Hepatic stellate cell (primary cell): ENCODE measurements around the gene STPG4.

Experiments
- DNase-seq: peaks from one replicate; pipeline ENCODE4 v3.0.0; 2011; ENCODE audit warnings: low spot score

STPG4 gene

GRCh38 chr2:47070920-47071824 is 83.9 kb downstream of the STPG4 start:
- peak; percentile 72 for DNase-seq

GRCh38 chr2:47070155-47070919 is 84.8 kb downstream of the STPG4 start:
- peak; percentile 74 for DNase-seq

- DNase-seq = peak; percentile 90
Observed at GRCh38 chr2:47069628-47070154, 85.4 kb downstream of the STPG4 start.

- DNase-seq = no peak
Observed at GRCh38 chr2:47068981-47069627, 86.0 kb downstream of the STPG4 start.

GRCh38 chr2:47067788-47068407 is 87.2 kb downstream of the STPG4 start:
- no peak for DNase-seq

GRCh38 chr2:47065771-47066380 is 89.2 kb downstream of the STPG4 start:
- peak; percentile 90 for DNase-seq

- no peak for DNase-seq
Observed at GRCh38 chr2:47065343-47065742, 89.8 kb downstream of the STPG4 start.

- no peak for DNase-seq
Observed at GRCh38 chr2:47064106-47064505, 91.0 kb downstream of the STPG4 start.

GRCh38 chr2:47063538-47063930 is 91.6 kb downstream of the STPG4 start:
- DNase-seq = no peak

- DNase-seq = no peak
Observed at GRCh38 chr2:47062681-47063537, 92.2 kb downstream of the STPG4 start.

GRCh38 chr2:47061944-47062678 is 93.0 kb downstream of the STPG4 start:
- DNase-seq = no peak

GRCh38 chr2:47060652-47061170 is 94.4 kb downstream of the STPG4 start:
- no peak for DNase-seq

GRCh38 chr2:47058003-47058931 is 96.8 kb downstream of the STPG4 start:
- no peak for DNase-seq

- DNase-seq = no peak
Observed at GRCh38 chr2:47057687-47058002, 97.5 kb downstream of the STPG4 start.

- no peak for DNase-seq
Observed at GRCh38 chr2:47056868-47057686, 98.0 kb downstream of the STPG4 start.

- DNase-seq = peak; percentile 92
Observed at GRCh38 chr2:47056374-47056773, 98.7 kb downstream of the STPG4 start.

GRCh38 chr2:47054868-47055267 is 100.2 kb downstream of the STPG4 start:
- DNase-seq = no peak
